Measurements from ENCODE around the gene TTLL7.

TTLL7 gene

GRCh38 chr1:83960669-83961277 lies 38.2 kb downstream of the TTLL7 start:
- TF ChIP-seq, protein P1, sequence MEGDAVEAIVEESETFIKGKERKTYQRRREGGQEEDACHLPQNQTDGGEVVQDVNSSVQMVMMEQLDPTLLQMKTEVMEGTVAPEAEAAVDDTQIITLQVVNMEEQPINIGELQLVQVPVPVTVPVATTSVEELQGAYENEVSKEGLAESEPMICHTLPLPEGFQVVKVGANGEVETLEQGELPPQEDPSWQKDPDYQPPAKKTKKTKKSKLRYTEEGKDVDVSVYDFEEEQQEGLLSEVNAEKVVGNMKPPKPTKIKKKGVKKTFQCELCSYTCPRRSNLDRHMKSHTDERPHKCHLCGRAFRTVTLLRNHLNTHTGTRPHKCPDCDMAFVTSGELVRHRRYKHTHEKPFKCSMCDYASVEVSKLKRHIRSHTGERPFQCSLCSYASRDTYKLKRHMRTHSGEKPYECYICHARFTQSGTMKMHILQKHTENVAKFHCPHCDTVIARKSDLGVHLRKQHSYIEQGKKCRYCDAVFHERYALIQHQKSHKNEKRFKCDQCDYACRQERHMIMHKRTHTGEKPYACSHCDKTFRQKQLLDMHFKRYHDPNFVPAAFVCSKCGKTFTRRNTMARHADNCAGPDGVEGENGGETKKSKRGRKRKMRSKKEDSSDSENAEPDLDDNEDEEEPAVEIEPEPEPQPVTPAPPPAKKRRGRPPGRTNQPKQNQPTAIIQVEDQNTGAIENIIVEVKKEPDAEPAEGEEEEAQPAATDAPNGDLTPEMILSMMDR (IDR thresholded peaks at IDR 0.05; ENCODE audit: control insufficient read depth, extremely low read depth, insufficient read depth) = no peak

DNA sequence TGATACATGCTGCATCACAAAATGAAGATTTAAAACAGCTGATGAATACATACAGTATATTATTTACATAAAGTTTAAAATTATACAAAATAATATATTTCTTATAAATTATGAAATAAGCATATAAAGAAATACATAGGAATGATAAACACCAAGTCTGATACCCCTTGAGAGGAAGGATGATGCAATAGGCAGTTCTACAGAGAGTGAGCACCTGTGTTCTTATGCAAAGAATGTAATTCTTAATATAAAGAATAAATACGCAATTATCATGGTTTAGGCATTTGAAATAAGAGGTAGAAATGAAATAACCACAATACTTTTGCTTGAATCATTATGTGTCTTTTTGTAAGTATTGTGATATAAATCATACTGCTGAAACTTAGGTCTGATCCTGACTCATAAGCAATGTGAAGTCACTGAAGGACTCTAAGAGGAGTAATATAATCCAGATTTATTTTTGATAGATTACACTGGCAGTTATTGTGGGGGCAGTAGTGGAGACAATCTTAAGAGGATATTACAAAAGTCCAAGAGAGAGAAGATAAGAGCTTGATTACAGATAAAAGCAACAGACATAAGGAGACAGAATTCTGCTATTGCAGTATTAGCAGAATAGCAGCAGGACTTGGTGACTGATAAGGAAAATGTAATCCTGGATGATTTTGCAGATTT lies 39.0 kb downstream of the TTLL7 start:
- H3K4me3 ChIP-seq (ENCODE audit: low read depth, low read length) = no peak overlapping the region
- TF ChIP-seq, protein P1 (IDR thresholded peaks at IDR 0.05; ENCODE audit: control insufficient read depth, extremely low read depth, insufficient read depth) = no peak
- DNase-seq (ENCODE audit: low read depth) = no peak

More at GRCh38 chr1:83960669-83961277, 38.2 kb downstream of the TTLL7 start:
- no peak overlapping the region for H3K4me3 ChIP-seq (ENCODE audit: low read depth, low read length)
- DNase-seq (ENCODE audit: low read depth) = no peak

DNA sequence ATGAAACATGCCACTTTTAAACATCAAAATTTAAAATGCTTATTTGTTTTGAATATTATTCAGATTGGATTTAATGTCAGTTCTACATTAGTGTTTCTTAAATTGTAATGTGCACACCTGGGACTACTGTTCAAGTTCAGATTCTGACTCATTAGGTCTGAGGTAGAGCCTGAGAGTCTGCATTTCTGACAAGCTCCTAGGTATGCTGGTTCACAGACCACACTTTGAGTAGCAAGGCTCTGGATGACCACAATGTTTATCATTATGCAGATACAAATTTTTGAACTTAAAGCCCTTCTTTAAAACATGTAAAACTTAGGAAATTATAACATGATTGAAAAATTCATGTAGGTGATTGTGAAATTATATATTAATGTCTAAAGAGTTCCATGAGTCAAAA lies 40.2 kb downstream of the TTLL7 start:
- no peak overlapping the region for H3K4me3 ChIP-seq (ENCODE audit: low read depth, low read length)
- DNase-seq (ENCODE audit: low read depth) = no peak
- TF ChIP-seq, protein P1 (IDR thresholded peaks at IDR 0.05; ENCODE audit: control insufficient read depth, extremely low read depth, insufficient read depth) = no peak

DNA sequence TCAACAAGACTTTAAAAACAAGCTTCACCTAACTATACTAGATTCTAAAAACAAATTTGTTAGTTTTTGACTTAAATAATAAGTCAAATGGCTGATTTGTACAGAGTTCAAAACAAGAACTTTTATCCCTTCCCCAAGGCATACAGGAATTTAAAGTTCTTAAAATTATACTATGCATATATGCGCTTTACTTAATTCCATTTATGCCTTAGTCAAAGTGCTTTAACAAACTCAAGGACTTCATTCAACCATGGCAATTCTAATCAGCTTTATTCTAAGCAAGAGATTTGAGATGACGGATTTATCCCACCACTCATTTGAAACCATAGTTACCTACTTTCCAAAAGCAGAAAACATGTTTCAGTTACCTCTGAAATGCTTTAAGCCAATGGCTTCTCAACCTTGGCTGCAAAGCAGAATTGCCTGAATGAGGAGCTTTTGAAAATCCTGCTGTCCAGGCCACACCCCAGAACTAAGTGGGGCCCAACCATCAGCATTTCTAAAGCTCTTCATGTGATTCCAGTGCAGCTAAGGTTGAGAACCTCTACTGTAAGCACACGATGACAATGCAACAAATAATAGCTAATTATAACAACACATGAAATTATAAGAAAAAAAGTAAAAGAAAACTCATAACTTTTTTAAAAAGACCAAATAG lies 44.6 kb downstream of the TTLL7 start:
- DNase-seq (ENCODE audit: low read depth) = no peak
- H3K4me3 ChIP-seq (ENCODE audit: low read depth, low read length) = no peak overlapping the region
- TF ChIP-seq, protein P1 (IDR thresholded peaks at IDR 0.05; ENCODE audit: control insufficient read depth, extremely low read depth, insufficient read depth) = no peak

- H3K4me3 ChIP-seq (ENCODE audit: low read depth, low read length) = peak overlapping the region; percentile 41
- DNase-seq (ENCODE audit: low read depth) = peak; percentile 34
- TF ChIP-seq, protein P1 (IDR thresholded peaks at IDR 0.05; ENCODE audit: control insufficient read depth, extremely low read depth, insufficient read depth) = no peak
Measured at GRCh38 chr1:83950106-83950661, 48.7 kb downstream of the TTLL7 start.

DNA sequence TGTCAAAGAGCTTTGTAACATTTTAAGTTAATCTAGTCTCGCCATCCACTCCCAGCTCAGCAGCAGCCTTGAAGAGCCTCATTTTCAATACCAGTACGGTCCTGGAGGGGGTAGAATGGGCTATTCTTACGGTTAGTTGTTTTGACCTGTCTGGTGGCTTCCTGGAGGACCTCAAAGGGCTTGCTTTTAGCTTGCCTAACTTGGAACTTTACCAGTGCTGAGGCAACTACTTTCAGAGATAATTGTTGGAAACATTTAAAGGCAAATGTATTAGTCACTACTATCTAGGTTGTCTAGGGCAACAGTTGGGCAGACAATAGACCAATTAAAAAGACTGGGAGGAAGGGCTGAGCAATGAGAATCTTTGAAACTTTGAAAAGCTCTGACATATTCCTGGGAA lies 56.0 kb downstream of the TTLL7 start:
- TF ChIP-seq, protein P1 (IDR thresholded peaks at IDR 0.05; ENCODE audit: control insufficient read depth, extremely low read depth, insufficient read depth) = no peak
- no peak overlapping the region for H3K4me3 ChIP-seq (ENCODE audit: low read depth, low read length)
- DNase-seq (ENCODE audit: low read depth) = no peak
